GM21786 (cell line): ENCODE results near the gene JAGN1.
"Not testable (repeated sequence)": the region's sequence is repeated elsewhere in the genome, so short reads cannot be mapped to it uniquely, and the experiment has no call there.

Experiments
- ATAC-seq: cut with Tn5 transposase; IDR thresholded peaks from one replicate; pipeline ENCODE4 v1.9.1; 2021; ENCODE audit not compliant: unreplicated experiment

Gene JAGN1

DNA sequence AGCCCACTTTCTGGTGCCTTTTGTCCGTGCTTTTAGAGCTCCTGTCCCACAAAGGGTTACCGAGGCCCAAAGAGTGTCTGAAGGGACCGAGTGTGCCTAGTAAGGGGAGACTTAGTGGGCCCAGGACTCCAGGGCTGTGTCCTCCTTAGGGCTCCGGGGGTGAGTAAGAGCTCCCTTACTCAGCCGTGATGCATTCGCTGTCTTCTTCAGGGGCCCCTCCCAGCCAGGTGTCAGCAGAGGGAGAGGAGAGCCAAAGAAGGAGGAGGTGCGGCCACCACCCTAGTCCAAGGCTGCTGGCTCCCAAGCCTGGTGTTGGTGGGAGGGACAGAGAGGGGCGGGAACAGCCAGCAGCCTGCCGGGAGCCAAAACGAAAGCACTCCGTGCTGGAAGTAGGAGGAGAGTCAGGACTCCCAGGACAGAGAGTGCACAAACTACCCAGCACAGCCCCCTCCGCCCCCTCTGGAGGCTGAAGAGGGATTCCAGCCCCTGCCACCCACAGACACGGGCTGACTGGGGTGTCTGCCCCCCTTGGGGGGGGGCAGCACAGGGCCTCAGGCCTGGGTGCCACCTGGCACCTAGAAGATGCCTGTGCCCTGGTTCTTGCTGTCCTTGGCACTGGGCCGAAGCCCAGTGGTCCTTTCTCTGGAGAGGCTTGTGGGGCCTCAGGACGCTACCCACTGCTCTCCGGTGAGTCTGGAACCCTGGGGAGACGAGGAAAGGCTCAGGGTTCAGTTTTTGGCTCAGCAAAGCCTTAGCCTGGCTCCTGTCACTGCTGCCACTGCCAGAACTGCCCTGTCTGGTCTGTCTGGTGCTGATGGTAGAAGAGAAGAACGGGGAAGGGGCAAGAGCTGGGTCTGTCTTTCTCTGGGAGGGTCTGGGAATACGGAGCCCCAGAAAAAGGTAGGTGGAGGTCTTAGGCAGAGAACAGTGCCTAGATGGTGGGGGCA is 26.6 kb downstream of the JAGN1 start, which contains the start of gene IL17RC:
IL17RC (plus strand) TSS at position 365 of the 947 bp plus-strand sequence; CDS start at position 583, 218 bp downstream.
- no peak for ATAC-seq

DNA sequence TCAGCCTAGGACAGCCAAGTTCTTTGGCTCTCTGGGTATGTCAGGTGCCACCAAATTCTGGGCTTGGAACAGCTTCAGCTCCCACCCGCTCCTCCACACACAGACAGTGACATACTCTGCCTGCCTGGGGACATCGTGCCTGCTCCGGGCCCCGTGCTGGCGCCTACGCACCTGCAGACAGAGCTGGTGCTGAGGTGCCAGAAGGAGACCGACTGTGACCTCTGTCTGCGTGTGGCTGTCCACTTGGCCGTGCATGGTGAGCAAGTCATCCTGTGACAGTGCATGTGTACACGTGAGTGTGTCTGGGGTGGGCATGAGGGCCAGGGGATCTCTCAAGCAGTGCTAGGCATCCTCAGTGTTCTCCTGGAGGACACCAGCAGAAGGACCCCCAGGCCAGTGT is 27.4 kb downstream of the JAGN1 start:
- ATAC-seq, result no peak

DNA sequence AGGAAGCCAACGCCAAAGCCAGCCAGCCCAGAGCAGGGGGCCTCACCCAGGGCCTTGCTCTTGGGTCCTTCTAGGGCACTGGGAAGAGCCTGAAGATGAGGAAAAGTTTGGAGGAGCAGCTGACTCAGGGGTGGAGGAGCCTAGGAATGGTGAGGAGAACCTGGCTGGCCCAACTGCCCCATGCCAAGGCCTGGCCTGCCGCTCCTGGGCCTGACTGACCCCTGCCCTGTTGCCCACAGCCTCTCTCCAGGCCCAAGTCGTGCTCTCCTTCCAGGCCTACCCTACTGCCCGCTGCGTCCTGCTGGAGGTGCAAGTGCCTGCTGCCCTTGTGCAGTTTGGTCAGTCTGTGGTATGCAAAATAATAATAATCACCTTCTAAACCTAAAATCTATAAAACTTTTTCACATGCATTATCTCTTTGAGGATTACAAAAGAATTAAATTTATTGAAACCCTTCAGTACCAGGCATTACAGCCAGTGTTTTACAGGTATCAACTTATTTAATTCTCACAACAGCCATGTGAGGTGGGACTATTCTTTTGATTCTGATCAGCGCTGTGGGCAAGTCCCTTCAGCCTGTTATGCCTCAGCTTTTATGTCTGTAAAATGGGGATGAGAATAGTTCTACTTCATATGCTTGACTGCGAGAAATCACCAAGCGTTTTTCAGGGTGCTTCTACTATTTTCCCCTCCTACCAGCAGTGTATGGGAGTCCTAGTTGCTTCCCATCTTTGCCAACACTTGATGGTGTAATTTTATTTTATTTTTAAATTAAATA is 28.0 kb downstream of the JAGN1 start:
- ATAC-seq, result no peak

DNA sequence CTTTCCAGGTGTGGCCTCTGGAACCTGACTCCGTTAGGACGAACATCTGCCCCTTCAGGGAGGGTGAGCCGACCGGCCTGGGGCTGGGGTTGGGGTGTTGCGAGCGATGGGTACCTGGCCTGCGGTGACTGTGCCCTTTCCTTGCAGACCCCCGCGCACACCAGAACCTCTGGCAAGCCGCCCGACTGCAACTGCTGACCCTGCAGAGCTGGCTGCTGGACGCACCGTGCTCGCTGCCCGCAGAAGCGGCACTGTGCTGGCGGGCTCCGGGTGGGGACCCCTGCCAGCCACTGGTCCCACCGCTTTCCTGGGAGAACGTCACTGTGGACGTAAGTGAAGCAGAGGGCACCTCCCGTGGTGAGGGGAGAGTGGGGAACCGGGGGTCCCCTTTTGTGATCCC is 37.7 kb downstream of the JAGN1 start:
- ATAC-seq, result no peak

DNA sequence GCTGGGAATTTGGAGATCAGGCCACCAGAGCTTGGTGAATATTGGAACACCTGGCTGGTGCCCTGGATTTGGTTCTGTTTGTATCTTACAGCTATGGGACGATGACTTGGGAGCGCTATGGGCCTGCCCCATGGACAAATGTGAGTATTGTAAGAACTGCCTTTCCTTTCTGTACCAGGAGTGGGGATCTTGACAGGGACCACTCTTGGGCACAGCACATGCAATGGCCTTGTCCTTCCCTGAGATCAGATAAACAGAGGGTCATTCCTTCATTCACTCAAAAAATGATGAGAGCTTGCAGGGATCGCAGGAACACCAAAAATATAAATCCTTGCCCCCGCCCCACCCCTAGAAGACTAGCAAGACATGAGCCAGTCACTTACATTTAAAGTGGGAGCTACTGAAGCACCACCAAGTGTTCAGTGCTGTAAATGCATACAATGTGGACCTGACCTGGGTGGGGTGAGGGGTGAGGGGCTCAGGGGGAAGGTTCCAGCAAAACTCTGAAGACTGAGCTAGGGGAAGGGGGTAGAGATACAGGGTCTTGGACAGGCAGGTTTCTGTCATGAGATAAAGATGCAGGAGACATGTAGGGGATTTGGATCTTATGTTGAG is 40.5 kb downstream of the JAGN1 start:
- ATAC-seq, result no peak

DNA sequence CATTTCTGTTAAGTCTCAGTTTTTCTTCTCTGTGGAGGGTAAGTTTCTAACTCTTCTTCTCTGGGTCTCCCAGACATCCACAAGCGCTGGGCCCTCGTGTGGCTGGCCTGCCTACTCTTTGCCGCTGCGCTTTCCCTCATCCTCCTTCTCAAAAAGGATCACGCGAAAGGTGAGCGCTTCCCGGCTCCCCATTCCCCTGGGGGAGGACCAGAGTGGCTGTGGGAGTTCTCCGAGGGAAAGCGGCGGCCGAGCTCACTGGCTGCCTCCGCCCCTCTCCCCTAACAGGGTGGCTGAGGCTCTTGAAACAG is 42.1 kb downstream of the JAGN1 start:
- no peak for ATAC-seq

DNA sequence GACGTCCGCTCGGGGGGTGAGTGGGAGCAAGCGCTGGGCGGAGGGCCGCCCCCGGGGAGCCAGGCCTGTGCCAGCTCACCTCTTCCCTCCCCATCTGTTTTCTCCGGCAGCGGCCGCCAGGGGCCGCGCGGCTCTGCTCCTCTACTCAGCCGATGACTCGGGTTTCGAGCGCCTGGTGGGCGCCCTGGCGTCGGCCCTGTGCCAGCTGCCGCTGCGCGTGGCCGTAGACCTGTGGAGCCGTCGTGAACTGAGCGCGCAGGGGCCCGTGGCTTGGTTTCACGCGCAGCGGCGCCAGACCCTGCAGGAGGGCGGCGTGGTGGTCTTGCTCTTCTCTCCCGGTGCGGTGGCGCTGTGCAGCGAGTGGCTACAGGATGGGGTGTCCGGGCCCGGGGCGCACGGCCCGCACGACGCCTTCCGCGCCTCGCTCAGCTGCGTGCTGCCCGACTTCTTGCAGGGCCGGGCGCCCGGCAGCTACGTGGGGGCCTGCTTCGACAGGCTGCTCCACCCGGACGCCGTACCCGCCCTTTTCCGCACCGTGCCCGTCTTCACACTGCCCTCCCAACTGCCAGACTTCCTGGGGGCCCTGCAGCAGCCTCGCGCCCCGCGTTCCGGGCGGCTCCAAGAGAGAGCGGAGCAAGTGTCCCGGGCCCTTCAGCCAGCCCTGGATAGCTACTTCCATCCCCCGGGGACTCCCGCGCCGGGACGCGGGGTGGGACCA is 42.6 kb downstream of the JAGN1 start:
- ATAC-seq, result peak; percentile 57

DNA sequence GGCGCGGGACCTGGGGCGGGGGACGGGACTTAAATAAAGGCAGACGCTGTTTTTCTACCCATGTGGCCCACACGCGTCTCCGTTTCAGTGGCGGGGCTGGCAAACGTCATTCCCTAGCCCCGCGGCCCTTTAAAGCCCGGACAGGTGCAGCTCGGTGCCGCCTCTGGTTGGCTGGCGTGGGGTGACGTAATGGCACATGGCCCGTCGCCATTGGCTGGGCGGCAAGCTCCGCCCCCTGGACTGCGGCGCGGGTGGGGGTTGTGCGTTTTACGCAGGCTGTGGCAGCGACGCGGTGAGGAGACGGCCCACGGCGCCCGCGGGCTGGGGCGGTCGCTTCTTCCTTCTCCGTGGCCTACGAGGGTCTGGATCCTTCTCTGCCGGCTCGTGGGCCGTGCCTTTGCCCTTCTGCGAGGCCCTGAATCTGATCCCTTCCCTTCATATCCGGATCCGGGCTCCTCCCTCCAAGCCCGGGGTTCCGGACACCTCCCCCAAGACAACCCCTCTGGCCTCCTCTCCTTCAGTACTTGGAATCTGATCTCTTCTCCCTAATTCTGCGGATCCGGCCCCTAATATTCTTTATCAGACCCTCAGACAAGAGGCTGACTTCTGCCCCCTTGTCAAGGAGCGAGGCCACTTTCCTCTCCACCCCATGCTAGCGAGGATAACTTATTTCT is 43.3 kb downstream of the JAGN1 start, which contains the start of gene CRELD1:
CRELD1 (plus strand) TSS at position 274 of the 674 bp plus-strand sequence. CDS start 605 bp downstream, outside the sequence.
- ATAC-seq, result peak; percentile 87

DNA sequence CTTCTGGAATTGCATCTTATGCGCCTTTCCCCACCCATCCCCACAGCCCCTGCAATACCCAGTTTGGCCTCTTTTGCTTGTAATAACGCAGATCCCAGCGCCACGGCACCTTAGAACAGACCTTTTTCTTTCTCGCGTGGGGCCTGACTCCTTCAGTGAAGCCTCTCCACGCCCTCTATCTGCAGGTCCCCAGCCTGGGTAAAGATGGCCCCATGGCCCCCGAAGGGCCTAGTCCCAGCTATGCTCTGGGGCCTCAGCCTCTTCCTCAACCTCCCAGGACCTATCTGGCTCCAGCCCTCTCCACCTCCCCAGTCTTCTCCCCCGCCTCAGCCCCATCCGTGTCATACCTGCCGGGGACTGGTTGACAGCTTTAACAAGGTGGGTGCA is 43.8 kb downstream of the JAGN1 start:
- ATAC-seq, result no peak

DNA sequence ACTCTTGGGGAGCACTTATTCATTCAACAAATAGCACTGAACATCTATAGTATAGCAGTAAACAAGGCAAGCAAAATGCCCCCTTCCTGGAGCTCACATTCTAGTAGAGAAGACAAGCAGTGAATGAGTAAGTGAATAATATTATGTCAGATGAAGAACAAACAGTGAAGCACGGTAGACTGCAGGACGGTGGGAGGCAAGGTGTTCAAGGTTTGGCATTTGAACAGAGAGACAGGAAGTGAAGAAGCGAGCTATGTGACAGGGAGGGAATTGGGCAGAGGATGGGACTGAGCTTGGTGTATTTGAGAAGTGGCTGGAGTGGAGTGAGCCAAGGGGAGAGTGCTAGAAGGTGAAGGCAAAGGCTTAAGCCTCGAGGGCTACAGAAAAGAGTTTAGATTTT is 44.6 kb downstream of the JAGN1 start:
- no peak for ATAC-seq

DNA sequence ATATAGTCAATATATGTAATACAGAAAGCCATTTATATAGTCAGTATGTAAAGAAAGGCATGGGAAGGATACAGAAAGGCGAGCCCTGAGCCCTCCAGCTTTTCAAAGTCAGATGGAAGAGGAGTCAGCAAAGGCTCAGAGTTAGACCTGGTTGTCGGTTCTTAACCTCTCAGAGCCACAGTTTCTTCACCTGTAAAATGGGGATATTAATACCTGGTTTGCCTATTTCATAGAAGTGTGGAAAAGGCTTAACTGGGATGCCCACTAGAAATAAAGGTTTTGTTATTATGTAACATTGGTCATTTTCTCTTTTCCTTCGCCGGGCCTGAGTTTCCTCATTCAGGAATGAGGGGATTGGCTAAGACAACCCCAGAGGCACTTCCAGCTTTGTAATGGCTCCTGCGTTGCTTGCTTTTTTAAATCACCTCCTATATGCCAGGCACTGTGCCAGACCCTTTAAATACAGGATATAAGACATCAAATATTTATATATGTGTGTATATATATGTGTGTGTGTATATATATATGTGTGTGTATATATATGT is 45.6 kb downstream of the JAGN1 start:
- no peak for ATAC-seq

DNA sequence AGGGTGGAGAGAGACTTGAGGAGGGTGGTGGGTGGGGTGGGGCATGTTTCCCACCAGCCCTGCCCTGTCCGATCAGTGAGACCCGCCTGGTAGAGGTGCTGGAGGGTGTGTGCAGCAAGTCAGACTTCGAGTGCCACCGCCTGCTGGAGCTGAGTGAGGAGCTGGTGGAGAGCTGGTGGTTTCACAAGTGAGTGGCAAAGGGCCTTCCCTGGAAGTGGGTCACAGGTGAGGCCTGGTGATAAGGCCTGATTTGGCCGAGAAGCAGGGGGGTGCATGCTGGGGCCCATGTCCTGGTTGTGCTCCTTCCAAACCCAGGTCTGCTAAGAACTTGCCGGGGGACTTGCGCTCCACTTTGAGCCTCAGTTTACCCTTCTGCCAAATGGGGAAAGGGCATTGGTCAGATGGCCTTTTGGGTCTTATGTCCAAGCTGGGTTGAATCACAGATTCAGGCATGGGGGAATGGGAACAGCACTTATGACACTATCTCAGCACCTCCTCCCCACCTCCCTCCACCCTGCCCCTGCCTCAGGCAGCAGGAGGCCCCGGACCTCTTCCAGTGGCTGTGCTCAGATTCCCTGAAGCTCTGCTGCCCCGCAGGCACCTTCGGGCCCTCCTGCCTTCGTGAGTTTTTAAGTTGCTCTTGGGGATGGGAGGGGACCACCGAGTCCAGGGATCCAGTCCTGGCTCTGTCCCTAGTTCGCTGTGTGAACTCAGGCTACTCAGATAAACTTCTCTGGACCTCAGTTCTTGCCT is 47.3 kb downstream of the JAGN1 start:
- ATAC-seq, result no peak

DNA sequence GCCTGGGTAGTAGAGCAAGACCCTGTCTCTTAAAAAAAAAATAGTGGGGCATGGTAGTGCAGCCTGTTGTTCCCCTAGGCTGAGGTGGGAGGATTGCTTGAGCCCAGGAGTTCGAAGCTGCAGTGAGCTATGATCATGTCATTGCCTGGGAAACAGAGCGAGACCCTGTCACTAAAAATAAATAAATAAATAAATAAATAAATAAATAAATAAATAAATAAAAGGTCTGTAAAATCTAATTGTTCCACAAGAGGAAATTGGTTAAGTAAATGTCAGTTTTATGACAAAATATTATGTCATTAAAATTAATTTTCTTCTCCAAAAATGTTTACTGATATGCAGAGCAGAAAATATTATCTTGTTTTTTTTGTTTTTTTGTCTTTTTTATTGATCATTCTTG is 48.6 kb downstream of the JAGN1 start:
- no peak for ATAC-seq

DNA sequence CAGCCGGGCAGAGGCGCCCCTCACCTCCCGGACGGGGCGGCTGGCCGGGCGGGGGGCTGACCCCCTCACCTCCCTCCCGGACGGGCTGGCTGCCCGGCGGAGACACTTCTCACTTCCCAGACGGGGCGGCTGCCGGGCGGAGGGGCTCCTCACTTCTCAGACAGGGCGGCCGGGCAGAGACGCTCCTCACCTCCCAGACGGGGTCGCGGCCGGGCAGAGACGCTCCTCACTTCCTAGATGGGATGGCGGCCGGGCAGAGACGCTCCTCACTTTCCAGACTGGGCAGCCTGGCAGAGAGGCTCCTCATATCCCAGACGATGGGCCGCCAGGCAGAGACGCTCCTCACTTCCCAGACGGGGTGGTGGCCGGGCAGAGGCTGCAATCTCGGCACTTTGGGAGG is 49.5 kb downstream of the JAGN1 start:
- not testable (repeated sequence) for ATAC-seq

DNA sequence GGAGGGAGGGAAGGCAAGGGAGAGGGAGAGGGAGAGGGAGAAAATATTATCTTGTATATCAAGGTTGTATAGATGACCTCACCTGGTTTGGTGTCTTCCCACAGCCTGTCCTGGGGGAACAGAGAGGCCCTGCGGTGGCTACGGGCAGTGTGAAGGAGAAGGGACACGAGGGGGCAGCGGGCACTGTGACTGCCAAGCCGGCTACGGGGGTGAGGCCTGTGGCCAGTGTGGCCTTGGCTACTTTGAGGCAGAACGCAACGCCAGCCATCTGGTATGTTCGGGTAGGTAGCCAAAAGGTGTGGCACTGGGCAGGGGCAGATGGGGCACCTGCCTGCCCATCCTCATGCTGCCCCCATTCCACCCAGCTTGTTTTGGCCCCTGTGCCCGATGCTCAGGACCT is 50.3 kb downstream of the JAGN1 start:
- ATAC-seq, result no peak

DNA sequence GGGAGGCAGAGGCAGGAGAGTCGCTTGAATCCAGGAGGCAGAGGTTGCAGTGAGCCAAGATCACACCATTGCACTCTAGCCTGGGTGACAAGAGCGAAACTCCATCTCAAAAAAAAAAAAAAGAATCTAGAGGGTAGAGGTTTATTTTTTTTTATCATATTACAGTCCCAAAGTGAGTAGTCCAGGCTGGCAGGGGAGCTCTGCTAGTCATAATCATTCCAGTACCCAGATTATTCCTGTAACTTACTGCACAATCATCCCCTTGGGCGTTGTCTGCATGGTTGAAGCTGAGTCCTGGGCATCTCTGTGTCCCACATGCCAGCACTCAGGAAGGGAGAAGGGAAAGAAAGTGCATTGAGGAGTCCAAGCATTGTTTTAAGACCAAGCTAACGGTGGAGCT is 51.8 kb downstream of the JAGN1 start:
- no peak for ATAC-seq

DNA sequence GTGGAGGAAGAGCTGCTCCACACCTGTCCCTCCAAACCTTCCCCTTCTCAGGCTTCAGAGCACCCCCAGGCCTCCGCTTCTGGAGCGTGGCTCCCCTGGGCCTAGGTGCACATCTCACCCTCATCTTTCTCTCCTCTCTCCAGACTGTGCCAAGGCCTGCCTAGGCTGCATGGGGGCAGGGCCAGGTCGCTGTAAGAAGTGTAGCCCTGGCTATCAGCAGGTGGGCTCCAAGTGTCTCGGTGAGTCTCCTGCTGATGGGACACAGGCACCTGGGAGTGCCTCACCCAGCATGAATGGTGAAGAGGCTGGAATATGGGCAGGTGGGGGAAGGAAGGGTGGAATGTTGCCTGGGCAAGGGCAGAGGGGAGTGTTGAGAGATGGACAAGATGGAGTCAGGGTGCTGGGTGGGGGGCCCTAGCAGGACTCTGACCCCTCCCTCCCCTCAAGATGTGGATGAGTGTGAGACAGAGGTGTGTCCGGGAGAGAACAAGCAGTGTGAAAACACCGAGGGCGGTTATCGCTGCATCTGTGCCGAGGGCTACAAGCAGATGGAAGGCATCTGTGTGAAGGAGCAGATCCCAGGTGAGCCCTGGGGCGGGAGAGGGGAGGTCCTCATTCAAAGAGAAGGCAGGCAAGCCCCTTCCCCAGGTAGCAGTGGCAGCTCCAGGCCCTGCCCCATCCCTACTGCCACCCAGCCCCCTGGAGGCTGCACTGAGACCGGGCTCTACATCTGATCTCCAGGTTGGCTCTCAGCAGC is 52.7 kb downstream of the JAGN1 start:
- no peak for ATAC-seq
